GM23248 (cell line): ENCODE measurements around the gene C1QB.

Experiments used
- EZH2 ChIP-seq: fragments of 200-600 bp; sonication (generic); IDR thresholded peaks from 2 replicates; pipeline ENCODE4 v1.6.1; 2018; ENCODE audit warnings: antibody characterized with exemption, mild to moderate bottlenecking; ENCODE audit not compliant: insufficient read depth, poor library complexity, severe bottlenecking
- EZH2phosphoT487 ChIP-seq: fragments of 200-600 bp; sonication (generic); IDR thresholded peaks from 2 replicates; pipeline ENCODE4 v1.6.1; 2018; ENCODE audit warnings: antibody characterized with exemption, moderate library complexity, mild to moderate bottlenecking, low read depth; ENCODE audit not compliant: insufficient read depth

- no peak for TF ChIP-seq EZH2
- TF ChIP-seq EZH2phosphoT487: no peak
Measured at GRCh38 chr1:22670352-22670975, 17.4 kb downstream of the C1QB start.
